Transverse colon (tissue), 4 donors: ENCODE data around the gene C10orf67.

Experiments used
- EP300 ChIP-seq: sonication (generic); formaldehyde crosslinking; IDR thresholded peaks from one replicate; pipeline ENCODE4 v1.6.1; 2017; ENCODE audit warnings: antibody characterized with exemption, low read depth
- POLR2A ChIP-seq: fragments of 450-650 bp; IDR thresholded peaks from one replicate; pipeline ENCODE4 v1.6.1; 2016; ENCODE audit warnings: antibody characterized with exemption, mild to moderate bottlenecking, moderate library complexity
- POLR2AphosphoS5 ChIP-seq, 3 donors: sonication (generic); formaldehyde crosslinking; IDR thresholded peaks; one replicate each; pipeline ENCODE4 v1.6.1; 2016; ENCODE audit warnings: antibody characterized with exemption in 3 of 3
- TF ChIP-seq, protein P1 (sequence below), 5 experiments: fragments of 200-600 bp in 3 of 5; fragments of 450-650 bp in 2 of 5; sonication (generic) in 3 of 5; IDR thresholded peaks; 1 replicate in 2 of 5; 2 replicates in 3 of 5; pipeline ENCODE4 v1.5.1; 2016 to 2017; ENCODE audit warnings: antibody characterized with exemption in 5 of 5, inconsistent platforms in 3 of 5, mild to moderate bottlenecking in 2 of 5, moderate library complexity in 1 of 5

DNA sequence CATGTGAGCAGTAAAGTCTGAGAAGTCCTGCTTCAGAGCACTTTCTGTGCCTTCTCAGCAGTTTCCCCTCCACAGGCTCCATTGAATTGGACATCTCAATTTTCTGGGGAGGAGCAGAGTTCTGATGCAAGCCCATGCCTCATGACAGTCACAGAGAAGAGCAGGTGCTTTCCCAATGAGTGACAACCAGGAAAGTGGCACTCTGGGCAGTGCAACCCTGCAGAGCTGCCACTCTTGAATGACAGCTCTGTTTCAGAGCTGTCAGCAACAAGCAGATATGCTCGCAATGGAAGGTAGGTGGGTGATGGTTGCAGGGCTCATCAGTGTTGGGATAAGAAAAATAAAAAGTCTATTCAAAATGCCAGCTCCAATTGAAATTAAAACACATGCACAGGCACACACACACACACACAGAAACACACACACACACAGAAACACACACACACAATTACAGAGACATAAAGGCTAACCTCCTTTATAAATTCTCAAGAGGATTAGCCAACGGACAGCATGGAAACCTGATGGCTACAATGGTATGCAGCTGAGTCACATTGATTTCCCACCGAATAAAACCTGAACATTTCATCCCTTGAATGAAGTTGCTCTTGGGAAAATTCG is 50.5 kb downstream of the C10orf67 start:
- TF ChIP-seq, protein P1, sequence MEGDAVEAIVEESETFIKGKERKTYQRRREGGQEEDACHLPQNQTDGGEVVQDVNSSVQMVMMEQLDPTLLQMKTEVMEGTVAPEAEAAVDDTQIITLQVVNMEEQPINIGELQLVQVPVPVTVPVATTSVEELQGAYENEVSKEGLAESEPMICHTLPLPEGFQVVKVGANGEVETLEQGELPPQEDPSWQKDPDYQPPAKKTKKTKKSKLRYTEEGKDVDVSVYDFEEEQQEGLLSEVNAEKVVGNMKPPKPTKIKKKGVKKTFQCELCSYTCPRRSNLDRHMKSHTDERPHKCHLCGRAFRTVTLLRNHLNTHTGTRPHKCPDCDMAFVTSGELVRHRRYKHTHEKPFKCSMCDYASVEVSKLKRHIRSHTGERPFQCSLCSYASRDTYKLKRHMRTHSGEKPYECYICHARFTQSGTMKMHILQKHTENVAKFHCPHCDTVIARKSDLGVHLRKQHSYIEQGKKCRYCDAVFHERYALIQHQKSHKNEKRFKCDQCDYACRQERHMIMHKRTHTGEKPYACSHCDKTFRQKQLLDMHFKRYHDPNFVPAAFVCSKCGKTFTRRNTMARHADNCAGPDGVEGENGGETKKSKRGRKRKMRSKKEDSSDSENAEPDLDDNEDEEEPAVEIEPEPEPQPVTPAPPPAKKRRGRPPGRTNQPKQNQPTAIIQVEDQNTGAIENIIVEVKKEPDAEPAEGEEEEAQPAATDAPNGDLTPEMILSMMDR (IDR thresholded peaks at IDR 0.05): no peak
- no peak for TF ChIP-seq POLR2A
- TF ChIP-seq POLR2AphosphoS5 (IDR thresholded peaks at IDR 0.05): no peak
- no peak for TF ChIP-seq EP300
